ENCODE measurements around the gene LRRC40.

LRRC40 gene

DNA sequence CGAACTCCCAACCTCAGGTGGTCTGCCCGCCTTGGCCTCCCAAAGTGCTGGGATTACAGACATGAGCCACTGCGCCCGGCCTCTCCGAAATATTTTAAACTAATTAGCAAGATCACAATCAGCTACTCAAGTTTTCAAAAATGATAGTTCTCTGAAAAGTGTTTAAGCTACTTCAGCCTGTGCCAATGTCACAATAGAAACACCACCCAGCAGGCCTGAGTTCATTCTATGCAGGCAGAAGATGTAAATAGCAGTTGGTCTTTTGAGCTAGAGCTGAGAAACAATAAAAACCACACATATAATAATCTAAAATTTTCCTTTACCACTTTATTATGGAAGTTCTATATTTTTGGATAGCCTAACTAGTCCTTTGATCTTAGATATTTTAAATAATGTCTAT is 96.1 kb downstream of the LRRC40 start:
- no peak overlapping the region for H3K4me3 ChIP-seq (ENCODE audit: control insufficient read depth, low read depth, low read length)
- no peak for DNase-seq (ENCODE audit: low read depth)
- TF ChIP-seq CTCF (IDR thresholded peaks at IDR 0.05; ENCODE audit: control insufficient read depth, insufficient read depth, low read depth, low read length, missing control alignments) = no peak

DNA sequence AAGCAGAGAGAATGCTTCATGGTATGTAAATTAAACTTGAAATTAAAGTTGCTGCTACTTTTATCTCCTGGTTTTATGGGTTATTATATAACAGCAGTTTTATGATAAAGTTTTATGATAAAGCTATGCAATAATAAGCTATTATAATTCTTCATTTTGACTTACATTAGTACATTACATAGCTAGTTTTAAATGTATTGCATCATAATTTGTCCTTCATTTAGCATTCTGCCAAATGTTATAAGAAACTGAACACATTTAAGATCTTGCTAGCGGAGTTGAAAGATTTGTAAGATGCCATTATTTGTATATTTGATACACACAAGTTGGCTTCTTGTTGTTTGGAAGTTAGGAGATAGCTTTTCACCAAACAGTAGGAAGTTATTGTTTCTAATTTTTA is 101.6 kb downstream of the LRRC40 start:
- H3K4me3 ChIP-seq (ENCODE audit: control insufficient read depth, low read depth, low read length) = no peak overlapping the region
- no peak for DNase-seq (ENCODE audit: low read depth)
- no peak for TF ChIP-seq CTCF (IDR thresholded peaks at IDR 0.05; ENCODE audit: control insufficient read depth, insufficient read depth, low read depth, low read length, missing control alignments)

DNA sequence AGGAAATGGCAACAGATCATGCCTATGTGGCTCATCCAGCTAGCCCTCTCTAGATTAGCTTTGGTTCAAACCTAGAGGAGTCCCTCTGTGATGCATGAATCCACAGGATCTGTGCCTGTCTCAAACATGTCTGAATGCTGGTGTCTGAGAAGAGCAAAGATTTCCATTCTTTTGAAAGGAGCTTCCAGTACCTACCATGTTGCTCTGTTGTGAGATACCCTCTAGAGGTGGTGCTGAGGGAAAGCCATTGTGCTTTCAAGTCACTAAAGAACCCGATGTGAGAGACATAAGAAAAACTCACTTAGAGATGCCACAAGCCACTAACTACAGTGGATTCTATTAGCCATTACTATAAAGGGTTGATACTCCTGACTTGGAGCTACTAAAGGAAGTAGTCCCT is 103.6 kb downstream of the LRRC40 start:
- DNase-seq (ENCODE audit: low read depth) = no peak
- H3K4me3 ChIP-seq (ENCODE audit: control insufficient read depth, low read depth, low read length) = no peak overlapping the region
- TF ChIP-seq CTCF (IDR thresholded peaks at IDR 0.05; ENCODE audit: control insufficient read depth, insufficient read depth, low read depth, low read length, missing control alignments) = no peak

GRCh38 chr1:70101231-70101630 is 104.1 kb downstream of the LRRC40 start:
- no peak for DNase-seq (ENCODE audit: low read depth)
- TF ChIP-seq CTCF (IDR thresholded peaks at IDR 0.05; ENCODE audit: control insufficient read depth, insufficient read depth, low read depth, low read length, missing control alignments) = no peak
- no peak overlapping the region for H3K4me3 ChIP-seq (ENCODE audit: control insufficient read depth, low read depth, low read length)

Measured in AG09309 (cell line).